Activated CD4-positive, CD25-positive, alpha-beta regulatory T cell treated with anti-CD3 and anti-CD28 coated beads, Interleukin-2, amount 50 U/mL, for 16 hours (primary cell): ENCODE data around the gene CTSW.

Experiments used
- DNase-seq: peaks from one replicate; pipeline ENCODE4 v3.0.0-alpha.2; 2020; ENCODE audit warnings: low read depth, low spot score

CTSW gene

DNA sequence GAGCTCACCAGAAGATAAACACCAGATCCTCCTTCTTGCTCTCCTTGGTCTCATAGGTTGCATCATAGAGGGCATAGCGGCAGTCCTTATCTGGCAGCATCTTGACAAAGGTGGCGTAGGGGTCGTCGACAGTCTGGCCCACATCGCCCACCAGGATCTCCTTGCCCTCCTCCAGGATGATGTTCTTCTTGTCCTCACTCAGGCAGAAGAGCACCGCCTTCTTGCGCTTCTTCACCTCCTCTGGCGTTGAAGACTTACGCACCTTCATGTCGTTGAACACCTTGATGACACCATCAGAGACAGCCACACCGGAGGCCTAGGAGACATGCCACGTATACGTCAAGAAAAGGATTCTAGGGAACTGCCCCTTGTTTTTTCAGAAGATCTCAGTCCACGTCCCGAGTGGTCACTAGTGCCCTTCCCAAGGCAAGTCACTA is 23.7 kb upstream of the CTSW start:
- no peak for DNase-seq

DNA sequence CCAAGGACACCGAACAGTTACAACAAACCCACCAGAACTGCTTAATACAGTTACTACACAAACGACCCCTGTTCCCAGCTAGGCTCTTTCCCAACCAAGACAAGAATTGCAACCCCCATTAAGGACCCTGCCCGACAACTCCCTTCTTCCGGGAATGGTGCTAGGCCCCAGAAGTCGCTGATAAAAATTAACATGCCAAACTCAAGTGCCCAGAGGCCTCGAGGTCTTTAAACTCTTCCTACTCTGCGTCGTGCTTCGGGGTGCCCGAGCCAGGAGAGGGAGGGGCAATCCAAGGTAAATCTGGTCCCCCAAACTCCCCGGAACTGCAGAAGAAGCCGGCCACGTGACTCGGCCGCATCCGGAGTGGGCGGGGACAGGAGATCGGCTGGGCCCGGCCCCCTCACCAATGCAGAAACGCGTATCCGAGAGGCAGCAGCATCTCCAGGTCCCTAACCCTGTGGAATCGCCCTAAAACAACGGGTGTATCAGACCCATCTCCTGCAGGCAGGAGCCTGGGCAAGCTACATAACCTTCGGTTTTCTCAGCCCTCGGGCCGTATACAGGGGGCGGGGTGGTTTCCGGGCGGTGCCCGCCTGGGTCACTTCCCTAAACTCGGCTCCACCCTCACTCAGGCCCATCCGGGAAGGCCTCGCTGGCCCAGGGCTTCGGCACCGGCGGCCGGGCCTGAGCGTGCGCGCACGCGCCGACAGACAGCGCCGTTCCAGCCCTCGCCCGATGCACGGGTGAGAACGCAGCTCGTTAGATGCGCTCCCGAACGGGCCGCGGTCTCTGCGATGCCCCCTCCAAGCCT is 22.7 kb upstream of the CTSW start:
- DNase-seq: peak; percentile 67

DNA sequence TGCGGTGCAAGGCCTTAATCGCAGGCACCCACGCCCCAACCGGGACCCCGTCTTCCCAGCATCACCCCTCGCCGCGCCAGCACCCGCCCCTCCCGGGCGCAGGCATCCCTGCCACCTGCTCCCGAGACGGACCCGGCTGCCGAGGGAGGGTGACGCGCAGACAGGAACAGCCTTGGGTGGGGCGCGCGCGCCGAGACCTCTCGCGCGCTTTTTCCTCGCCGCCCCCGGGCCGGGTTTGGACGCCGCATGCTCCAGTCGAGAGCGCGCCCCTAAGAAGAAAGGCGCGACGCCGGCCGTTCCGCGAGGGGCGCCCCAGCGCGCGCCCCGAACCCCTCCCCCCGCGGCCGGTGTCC is 22.2 kb upstream of the CTSW start:
- peak; percentile 31 for DNase-seq

DNA sequence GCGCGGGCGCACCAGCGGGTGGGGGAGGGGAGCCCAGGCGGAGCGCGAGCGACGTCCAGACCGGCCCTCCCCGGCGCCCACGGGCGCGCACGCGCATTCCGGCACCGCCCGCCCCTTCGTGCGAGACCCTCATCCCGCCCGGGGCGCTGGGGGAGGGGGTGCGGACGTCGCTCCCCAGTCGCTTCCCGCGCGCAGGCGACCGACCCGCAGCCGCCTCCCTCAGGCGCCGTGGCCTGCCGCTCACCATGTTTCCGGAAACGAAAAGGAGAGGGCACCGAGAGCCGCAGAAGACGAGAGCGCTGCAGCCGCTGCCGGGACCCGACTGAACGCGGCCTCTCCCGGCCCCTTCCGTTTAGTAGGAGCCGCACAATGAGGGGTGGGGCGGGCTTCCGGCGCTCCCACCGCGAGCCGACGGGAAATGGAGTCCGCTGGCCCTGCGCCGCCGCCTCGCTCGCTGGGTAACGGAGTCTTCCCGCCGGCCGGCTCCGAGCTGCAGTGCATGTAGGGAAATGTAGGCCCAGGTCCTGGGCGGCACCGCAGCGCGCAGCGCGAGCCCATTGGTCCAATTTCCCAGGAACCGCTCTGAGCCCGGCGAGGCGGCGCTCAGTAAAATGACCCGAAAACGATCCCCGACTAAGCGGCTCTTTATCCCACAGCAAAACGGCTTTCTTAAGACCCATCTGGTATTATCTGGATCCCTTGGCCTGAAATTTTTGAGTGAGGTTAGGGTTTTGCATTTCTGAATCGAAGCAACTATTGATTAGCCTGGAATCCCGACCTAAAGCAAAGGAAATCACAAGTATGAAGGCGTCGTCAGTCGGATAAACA is 21.6 kb upstream of the CTSW start, which contains the start of gene CFL1:
Gene CFL1 (minus strand): TSS at position 328 of the 828 bp plus-strand sequence. CDS start 81 bp downstream, at position 247.
- peak; percentile 92 for DNase-seq

DNA sequence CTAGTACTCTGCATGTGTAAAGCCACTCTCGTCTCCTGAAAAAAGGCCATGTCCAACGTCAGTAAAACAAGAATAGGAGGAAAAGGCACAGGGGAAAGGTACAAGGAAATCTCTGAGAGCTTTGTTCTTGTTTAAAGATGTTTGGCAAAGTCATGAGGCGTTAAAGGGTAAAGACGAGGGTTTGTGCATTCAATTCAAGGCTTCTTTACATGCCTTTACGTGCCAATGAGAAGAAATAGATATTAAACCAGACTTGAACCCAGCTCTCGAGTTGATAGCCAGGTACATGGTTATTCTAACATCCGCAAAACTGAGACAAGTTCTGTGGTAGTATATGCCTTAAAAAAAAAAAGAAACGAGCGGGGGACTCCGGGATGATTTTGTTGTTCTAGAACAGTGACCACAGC is 21.0 kb upstream of the CTSW start:
- no peak for DNase-seq

DNA sequence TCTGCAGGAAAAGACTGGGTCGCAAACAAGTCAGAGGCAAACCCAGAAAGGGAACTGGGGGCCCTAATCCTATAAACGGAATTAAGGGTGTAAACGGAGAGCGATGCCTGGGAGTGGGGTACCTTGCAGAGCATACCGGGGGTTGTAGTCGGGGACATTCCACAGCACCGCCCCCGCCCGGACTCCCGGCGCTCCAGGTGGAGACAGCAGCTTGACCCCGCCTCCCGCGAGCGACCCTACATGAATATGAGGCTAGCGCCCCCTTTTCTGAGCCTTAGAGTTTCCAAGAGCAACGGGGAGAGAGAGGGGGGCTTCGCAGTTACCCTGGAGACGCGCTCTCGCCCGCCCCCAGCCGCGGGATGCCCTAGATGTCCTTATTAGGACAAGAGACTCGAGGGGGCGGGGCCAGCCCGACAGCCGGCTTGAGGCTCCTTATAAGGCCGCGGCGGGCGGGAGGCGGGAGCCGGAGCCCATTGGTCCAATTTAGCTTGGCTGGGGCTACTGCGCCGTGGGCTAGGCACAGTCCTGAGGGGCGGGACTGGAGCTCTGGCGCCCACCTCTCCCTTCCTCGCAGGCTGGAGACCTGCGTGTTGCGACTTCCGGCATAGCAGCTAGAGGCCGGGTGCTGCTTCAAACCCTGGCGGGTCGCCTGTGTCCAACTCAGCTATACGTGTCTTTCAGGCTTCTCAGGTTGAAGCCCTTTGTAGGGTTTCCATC is 20.4 kb upstream of the CTSW start:
- peak; percentile 93 for DNase-seq

DNA sequence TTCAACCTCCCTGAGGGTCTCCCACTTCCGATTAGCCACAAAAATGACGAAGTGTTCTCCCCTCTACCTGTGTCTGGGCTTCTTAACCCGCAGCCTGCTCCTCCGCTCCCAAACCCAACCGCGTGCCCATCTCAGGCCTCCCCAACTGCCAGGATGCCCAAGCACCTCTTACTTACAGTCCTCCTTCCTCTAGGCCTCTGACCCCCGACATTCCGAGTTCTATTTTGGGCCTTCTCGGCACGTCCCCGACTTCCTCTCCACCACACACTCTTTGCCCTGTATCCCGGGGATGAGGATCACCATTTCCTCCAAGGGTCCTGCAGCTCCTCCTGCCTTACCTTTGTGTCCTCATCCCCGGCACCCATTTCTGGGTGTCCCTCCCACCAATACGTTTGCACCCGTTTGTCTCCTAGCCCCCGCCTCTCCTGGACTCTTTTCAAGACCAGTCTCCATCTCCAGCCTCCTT is 19.8 kb upstream of the CTSW start:
- no peak for DNase-seq

DNA sequence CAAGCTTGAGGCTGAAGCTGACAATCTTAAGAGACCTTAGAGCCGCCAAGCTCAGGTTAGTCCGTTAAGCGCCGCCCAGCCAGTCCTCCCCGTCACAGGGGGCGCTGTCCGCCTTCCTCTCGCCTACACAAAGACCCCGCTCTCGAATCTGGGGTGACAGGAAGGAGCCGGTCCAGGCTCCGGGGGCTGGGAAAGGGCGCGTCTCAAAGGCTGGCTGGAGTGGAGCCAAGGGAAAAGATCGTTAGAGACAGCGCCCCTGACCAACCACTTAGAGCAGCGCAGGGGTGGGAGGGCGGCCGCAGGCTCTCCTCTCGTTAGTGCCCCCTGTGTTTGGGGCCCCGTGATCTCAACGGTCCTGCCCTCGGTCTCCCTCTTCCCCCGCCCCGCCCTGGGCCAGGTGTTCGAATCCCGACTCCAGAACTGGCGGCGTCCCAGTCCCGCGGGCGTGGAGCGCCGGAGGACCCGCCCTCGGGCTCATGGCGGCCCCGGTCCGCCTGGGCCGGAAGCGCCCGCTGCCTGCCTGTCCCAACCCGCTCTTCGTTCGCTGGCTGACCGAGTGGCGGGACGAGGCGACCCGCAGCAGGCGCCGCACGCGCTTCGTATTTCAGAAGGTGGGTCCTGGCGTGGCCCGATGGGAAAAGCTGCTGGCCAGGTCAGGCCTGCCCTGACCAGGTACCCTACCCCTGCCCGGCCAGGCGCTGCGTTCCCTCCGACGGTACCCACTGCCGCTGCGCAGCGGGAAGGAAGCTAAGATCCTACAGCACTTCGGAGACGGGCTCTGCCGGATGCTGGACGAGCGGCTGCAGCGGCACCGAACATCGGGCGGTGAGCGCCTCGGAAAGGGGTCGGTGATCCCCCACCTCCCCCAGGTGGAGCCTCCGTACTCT is 19.1 kb upstream of the CTSW start, which contains the start of gene MUS81:
Gene MUS81 (plus strand): TSS at position 156 of the 887 bp plus-strand sequence. CDS start 321 bp downstream, at position 477.
- peak; percentile 89 for DNase-seq

DNA sequence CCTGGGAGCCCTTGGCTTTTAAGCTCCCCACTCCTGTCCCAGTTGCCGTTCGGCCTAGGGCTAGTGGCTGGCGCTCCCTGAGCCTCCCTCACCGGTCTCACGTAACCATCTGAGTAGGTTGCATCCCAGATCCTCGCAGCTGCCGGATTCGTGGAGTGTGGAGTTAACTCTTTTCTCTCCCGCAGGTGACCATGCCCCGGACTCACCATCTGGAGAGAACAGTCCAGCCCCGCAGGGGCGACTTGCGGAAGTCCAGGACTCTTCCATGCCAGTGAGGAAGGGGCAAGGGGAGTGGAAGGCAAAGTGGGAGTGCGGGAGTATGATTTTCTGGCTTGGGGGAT is 18.5 kb upstream of the CTSW start:
- no peak for DNase-seq

DNA sequence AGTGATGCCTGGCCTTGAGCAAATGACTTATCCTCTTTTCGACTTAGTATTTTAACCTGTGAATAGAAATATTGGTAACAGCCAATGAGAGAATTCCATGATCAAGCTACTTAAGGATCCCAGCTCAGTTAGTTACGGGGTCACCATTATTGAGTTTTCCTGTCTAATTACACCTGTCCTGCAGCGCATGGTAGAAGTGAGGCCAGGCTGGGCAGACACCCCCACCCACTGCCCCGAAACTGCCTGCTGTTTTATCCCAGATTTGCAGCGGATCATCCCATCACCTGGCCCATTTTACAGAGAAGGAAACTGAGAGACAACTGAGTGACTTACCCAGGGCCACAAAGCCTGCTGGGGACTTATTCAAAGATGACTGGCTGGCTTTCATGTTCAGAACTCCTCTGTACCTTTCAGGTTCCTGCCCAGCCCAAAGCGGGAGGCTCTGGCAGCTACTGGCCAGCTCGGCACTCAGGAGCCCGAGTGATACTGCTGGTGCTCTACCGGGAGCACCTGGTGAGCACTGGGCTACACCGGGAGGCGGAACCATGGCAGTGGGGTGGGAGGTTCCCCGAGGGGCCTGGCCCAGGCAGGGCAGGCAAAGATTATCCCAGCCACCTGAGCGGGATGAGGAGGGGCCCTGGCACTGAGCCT is 18.0 kb upstream of the CTSW start:
- no peak for DNase-seq

DNA sequence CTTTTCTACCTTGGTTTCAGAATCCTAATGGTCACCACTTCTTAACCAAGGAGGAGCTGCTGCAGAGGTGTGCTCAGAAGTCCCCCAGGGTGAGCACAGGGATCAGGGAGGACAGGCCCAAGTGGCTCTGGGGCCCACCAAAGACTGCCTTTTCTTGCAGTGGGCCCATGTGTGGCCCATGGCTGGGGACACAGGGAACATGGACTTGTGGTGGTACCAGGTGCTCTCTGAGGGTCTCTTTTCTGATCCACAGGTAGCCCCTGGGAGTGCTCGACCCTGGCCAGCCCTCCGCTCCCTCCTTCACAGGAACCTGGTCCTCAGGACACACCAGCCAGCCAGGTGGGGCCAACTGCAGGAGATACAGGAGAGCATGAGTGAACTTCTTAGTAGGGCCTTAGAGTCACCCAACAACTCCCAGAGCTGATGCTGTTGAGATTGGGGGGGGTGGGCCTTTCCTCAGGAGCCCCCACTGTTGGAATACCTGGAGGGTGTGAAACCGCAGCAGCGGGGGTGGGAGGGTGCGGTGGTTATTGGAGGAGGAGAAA is 17.4 kb upstream of the CTSW start:
- no peak for DNase-seq

DNA sequence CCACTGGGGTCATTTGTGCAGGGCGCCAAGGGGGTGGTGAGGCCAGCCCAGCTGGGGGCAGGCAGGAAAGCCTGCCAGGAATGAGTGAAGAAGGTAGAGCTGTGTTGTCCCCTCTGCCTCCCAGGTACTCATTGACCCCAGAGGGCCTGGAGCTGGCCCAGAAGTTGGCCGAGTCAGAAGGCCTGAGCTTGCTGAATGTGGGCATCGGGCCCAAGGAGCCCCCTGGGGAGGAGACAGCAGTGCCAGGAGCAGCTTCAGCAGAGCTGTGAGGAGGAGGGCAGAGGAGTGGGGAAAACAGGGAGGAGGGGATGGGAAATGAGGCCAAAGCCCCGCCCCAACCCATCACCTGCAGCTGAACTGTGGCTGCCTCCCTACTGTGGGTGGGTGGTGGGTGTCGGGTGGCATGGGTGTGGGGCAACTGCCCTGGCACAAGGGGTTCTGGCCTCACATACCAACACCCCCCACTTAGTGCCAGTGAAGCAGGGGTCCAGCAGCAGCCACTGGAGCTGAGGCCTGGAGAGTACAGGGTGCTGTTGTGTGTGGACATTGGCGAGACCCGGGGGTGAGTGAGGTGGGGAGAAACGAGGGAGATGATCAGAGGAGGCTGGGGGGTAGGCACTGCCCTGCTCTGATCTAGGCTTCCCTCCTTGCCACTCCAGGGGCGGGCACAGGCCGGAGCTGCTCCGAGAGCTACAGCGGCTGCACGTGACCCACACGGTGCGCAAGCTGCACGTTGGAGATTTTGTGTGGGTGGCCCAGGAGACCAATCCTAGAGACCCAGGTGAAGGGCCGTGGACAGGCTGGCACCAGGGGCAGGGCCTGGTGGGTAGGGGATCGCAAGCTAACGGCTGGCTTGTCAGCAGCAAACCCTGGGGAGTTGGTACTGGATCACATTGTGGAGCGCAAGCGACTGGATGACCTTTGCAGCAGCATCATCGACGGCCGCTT is 16.4 kb upstream of the CTSW start:
- no peak for DNase-seq

DNA sequence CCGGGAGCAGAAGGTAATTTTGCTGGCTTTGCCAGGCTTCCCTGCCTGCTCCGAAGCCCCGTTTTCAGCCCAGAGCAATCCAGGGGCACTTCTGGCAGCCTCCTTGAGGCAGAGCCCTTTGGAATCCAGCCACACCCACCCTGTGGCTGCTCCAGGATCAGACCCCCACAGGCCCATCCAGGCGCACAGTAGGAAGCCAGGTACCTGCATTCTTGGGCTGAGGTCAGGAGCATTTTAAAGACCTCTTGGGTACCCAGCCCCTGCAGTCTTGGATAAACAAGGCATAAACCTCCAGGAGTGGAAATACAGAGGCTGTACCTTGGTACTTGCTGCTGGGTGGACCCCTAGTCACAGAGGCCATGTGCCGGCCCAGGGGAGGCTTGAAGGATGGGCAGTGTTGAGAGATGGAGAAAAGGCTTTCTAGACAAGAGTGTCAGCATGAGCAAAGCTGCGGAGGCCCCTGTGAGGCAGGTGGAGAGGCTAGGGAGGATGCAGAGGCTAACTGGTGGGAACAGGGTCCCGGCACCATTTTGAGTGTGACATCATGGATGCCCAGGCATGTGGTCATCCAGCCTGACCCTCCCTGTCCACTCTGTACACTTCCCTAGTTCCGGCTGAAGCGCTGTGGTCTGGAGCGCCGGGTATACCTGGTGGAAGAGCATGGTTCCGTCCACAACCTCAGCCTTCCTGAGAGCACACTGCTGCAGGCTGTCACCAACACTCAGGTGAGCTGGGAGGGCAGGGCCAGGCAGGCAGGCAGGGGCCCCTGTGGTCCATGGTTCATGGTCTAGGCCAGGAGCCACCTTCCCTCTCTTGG is 15.5 kb upstream of the CTSW start:
- no peak for DNase-seq

DNA sequence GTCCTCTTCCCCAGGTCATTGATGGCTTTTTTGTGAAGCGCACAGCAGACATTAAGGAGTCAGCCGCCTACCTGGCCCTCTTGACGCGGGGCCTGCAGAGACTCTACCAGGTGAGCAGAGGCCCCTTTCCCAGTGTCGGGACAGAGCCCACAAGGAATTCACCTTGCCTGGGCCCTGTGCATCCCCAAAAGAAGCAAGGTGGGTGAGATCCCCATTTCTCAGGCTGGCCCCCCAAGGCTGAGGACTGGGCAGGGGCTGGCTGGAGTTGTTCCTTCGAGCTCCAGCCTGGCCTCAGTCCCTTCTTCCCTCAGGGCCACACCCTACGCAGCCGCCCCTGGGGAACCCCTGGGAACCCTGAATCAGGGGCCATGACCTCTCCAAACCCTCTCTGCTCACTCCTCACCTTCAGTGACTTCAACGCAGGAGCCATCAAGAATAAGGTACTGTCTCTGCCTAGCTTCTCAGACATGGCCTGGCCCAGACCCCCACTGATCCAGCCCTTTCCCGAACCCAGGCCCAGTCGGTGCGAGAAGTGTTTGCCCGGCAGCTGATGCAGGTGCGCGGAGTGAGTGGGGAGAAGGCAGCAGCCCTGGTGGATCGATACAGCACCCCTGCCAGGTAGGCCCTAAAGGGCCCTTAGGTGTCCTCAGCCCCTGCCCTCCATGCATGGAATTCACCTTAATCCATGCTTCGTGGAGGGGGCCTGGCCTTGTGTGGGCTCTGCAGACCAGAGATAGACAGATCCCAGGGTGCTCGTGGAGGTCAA is 14.7 kb upstream of the CTSW start:
- no peak for DNase-seq

DNA sequence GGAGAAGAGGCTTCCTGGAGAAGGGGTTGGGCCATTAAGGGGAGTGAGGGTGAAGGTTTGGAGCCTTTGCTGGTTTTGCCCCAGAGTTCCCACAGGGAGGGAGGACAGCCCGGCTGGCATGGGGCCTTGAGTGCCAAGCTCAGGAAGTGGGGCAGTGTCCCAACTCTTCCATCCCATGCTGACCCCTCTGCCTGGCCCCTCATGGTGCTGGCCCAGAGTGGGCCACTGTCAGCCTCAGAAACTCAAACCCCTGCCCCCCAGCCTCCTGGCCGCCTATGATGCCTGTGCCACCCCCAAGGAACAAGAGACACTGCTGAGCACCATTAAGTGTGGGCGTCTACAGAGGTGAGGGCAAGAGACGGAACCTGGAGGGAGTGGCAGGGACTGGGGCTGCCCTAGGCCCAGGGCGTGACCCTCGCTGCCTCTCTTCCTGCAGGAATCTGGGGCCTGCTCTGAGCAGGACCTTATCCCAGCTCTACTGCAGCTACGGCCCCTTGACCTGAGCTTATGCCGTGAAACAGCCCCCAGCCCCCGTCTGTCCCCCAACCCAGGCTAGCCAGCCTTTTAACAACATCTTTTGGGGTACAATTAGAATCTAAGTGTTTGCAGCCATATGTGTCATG is 14.0 kb upstream of the CTSW start:
- no peak for DNase-seq

DNA sequence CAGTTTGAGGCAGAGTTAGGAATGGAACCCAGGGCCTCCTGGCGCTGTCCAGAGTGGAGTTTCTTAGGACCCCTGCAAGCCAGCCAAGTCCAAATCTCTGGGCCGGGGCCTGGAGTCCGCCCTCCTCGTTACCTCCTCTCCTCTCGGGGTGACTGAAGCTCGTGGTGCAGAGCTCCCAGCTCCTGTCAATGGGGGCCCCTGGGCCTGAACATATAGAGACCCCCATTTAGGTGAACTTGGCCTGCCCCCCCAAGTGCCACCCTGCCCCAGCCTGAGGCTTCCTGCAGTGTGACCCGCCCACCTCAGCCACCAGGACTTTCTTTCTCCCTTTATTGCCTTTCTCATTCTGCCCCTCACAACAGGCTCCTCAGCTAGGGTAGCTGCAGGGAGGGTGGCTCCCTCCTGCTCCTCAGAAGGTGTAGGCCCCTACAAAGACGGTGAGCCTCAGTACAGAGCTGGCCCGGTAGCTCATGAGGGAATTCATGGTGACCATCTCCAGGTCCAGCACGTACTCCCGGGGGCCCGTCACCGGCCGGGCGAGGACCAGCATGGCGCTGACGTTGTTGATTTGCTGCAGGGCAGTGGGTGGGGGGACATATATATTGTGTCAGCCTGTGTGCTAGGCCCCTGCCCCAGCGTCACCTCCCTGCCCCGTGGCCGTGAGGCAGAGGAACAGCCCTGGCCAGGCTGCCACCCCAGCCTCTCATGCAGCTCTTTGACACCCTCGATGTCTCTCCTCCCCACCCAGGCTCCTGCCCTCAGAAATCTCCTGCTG is 12.9 kb upstream of the CTSW start:
- DNase-seq: no peak
